Measurements from ENCODE around the gene SMIM35. TPM values are rescaled to one million over a fixed set of nuclear protein-coding genes. Genes with fewer than 3 reads are reported as not detected.
"Not testable (repeated sequence)": the region's sequence is repeated elsewhere in the genome, so short reads cannot be mapped to it uniquely, and the experiment has no call there.

The SMIM35 gene
- total RNA-seq, 1 donor: 0.21 TPM

DNA sequence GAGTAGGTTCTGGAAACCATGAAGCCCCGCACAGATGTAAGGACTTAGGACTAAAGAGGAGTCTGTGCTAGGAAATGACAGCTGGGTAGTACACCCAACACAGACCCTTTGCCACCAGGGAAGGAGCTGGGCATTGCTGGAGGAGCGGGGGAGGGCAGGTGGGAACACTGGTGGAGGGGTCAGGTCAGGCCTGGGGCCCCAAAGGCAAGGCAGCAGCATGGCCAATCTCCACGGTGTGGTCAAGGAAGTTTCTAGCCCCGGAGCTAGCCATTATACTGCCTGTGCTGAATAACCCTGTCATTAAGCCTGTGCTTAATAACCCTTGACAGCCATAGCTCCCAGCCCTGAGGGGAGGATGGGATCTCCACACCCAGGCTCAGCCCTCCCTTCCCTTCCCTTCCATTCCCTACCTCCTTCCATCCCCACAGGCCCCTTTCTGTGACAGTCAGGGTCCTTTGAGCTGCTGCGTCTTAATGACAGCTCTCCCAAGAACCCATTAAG lies 7.8 kb downstream of the SMIM35 start:
- peaks cover 49% of the 10 kb centered on the region for H3K4me1 ChIP-seq (ENCODE audit: insufficient read depth, low read length)
- H3K9me3 ChIP-seq (ENCODE audit: low read depth, low read length): no peaks in the 10 kb centered on the region
- H3K27me3 ChIP-seq (ENCODE audit: insufficient read depth, low read length): no peaks in the 10 kb centered on the region
- H3K4me3 ChIP-seq (ENCODE audit: low read length): no peak overlapping the region

DNA sequence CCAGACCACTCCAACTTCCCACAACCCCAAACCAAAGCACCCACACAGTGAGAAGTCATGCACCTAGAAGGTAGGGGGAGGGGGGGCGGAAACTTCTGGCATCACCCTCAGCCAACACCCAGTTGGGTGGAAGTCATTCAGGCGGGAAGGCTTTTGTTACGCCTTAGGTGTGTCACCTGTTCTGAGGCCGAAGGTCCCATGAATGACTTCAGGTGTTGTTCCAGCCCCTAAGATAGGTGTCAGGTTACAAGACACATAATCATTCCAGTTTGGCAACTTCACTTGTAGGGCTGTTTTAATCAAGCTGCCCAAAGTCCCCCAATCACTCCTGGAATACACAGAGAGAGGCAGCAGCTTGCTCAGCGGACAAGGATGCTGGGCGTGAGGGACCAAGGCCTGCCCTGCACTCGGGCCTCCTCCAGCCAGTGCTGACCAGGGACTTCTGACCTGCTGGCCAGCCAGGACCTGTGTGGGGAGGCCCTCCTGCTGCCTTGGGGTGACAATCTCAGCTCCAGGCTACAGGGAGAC lies 9.9 kb downstream of the SMIM35 start, which contains the start of gene TMPRSS4:
Gene TMPRSS4 (plus strand): TSS at position 325 of the 528 bp plus-strand sequence. CDS start 225 bp downstream, outside the sequence.
- Histone ChIP-seq H3K4me3 (ENCODE audit: low read length) (no peak within 1 kb of the TSS), H3K27me3 (ENCODE audit: insufficient read depth, low read length) (no peaks in the 10 kb centered on the region), H3K4me1 (ENCODE audit: insufficient read depth, low read length) (peaks cover 30% of the 10 kb centered on the region), H3K9me3 (ENCODE audit: low read depth, low read length) (no peaks in the 10 kb centered on the region)

DNA sequence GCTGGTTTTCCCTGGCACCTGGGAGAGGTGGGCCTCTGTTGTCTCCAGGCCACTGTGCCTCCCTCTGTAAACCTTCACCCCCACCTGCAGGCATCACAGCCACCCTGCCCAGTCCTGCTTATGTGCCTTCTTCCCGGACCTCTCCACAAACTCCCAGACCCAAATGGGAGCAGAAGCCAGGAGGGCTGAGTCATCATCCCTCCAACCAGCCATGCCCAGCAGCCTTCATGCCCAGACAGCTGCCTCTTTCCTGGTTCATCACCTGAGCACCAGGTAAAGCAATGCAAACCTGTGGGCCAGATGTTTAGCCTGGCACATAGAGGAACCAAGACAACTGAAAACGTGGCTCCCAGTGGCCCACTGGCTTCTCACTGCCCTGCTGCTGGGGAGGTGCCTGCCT lies 12.0 kb downstream of the SMIM35 start:
- peaks cover 15% of the 10 kb centered on the region for H3K4me1 ChIP-seq (ENCODE audit: insufficient read depth, low read length)
- no peak overlapping the region for H3K4me3 ChIP-seq (ENCODE audit: low read length)
- no peaks in the 10 kb centered on the region for H3K27me3 ChIP-seq (ENCODE audit: insufficient read depth, low read length)
- no peaks in the 10 kb centered on the region for H3K9me3 ChIP-seq (ENCODE audit: low read depth, low read length)

DNA sequence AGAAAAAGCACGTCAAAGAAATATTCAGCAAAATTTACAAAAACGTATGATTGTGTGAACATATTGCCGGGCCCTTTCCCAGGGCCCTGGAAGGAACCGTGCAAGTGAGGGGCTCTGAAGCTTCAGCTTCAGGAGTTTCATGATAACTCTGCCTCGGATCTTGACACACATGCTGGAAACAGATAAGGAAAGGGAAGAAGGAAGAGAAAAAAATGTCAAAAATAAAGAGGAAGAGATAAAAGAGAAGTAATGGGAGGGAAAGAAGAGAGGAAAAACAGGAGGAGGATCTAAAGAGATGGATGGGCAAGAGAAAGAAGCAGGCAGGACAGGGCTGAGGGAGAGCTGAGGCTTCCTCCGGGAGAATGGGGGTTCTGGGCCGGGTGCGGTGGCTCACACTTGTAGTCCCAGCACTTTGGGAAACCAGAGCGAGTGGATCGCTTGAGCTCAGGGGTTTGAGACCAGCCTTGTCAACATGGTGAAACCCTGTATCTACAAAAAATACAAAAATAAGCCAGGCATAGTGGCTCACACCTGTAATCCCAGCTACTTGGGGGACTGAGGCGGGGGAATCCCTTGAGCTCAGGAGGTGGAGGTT lies 12.6 kb downstream of the SMIM35 start:
- Histone ChIP-seq H3K4me3 (ENCODE audit: low read length) (no peak overlapping the region), H3K9me3 (ENCODE audit: low read depth, low read length) (no peaks in the 10 kb centered on the region), H3K27me3 (ENCODE audit: insufficient read depth, low read length) (no peaks in the 10 kb centered on the region), H3K4me1 (ENCODE audit: insufficient read depth, low read length) (peaks cover 15% of the 10 kb centered on the region)

GRCh38 chr11:118073554-118073953 lies 13.2 kb downstream of the SMIM35 start:
- Histone ChIP-seq H3K27me3 (ENCODE audit: insufficient read depth, low read length) (no peaks in the 10 kb centered on the region), H3K4me1 (ENCODE audit: insufficient read depth, low read length) (peaks cover 15% of the 10 kb centered on the region), H3K4me3 (ENCODE audit: low read length) (no peak overlapping the region), H3K9me3 (ENCODE audit: low read depth, low read length) (no peaks in the 10 kb centered on the region)

DNA sequence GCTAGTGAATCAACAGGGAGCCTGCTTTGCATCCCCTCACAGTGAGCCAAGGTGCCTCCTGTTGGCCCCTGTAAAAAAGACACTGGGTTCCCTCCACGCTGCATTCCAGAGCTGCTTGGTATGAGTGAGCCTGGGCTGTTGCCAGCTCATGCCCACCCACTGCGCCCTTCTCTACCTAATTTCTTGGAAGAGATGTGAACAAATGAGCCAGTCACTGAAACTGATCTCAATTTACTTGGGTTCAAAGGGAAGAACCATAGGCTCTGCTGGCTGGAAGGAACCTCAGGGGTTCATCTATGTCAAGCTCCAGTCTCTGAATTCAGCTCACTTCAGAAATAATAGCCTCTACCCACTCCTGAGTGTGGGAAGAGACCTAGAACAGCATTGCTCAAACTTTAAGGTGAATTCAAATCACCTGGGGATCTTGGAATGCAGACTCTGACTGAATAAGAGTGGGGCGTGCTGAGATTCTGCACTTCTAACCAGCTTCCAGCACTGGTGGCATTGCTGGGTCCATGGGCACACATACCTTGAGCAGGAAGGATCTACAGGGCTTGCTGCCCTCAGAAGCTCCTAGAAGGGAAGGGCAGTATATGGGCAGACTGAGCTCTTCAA lies 15.2 kb downstream of the SMIM35 start:
- Histone ChIP-seq H3K27me3 (ENCODE audit: insufficient read depth, low read length) (no peaks in the 10 kb centered on the region), H3K4me1 (ENCODE audit: insufficient read depth, low read length) (peaks cover 9% of the 10 kb centered on the region), H3K4me3 (ENCODE audit: low read length) (no peak overlapping the region), H3K9me3 (ENCODE audit: low read depth, low read length) (no peaks in the 10 kb centered on the region)

GRCh38 chr11:118068945-118069612 lies 17.7 kb downstream of the SMIM35 start:
- no peaks in the 10 kb centered on the region for H3K9me3 ChIP-seq (ENCODE audit: low read depth, low read length)
- H3K27me3 ChIP-seq (ENCODE audit: insufficient read depth, low read length): no peaks in the 10 kb centered on the region
- peaks cover 4% of the 10 kb centered on the region for H3K4me1 ChIP-seq (ENCODE audit: insufficient read depth, low read length)
- H3K4me3 ChIP-seq (ENCODE audit: low read length): no peak overlapping the region

- Histone ChIP-seq H3K9me3 (ENCODE audit: low read depth, low read length) (no peaks in the 10 kb centered on the region), H3K4me3 (ENCODE audit: low read length) (no peak overlapping the region), H3K27me3 (ENCODE audit: insufficient read depth, low read length) (no peaks in the 10 kb centered on the region), H3K4me1 (ENCODE audit: insufficient read depth, low read length) (no peaks in the 10 kb centered on the region)
Measured at GRCh38 chr11:118068206-118068944, 18.4 kb downstream of the SMIM35 start.

GRCh38 chr11:118067006-118067405 lies 19.8 kb downstream of the SMIM35 start:
- no peaks in the 10 kb centered on the region for H3K9me3 ChIP-seq (ENCODE audit: low read depth, low read length)
- H3K4me3 ChIP-seq (ENCODE audit: low read length): no peak overlapping the region
- H3K27me3 ChIP-seq (ENCODE audit: insufficient read depth, low read length): no peaks in the 10 kb centered on the region
- no peaks in the 10 kb centered on the region for H3K4me1 ChIP-seq (ENCODE audit: insufficient read depth, low read length)

DNA sequence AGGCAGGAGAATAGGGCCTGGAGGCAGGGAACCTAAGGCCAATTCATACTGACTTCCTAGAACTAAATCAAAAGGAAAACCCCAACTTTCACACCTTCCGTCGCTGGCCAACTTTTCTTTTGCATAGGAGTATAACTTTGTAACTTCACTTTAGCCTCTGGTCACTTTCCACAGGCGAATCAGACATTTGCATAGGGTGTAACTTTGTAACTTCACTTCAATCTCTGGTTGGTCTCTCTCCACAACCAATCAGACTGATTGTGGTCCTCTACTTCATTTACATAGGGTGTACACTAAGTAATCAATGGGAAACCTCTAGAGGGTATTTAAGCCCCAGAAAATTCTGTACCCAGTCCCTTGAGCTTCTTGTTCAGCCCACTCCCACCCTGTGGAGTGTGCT lies 21.4 kb downstream of the SMIM35 start:
- H3K27me3 ChIP-seq (ENCODE audit: insufficient read depth, low read length): no peaks in the 10 kb centered on the region
- H3K9me3 ChIP-seq (ENCODE audit: low read depth, low read length): no peaks in the 10 kb centered on the region
- H3K4me3 ChIP-seq (ENCODE audit: low read length): no peak overlapping the region
- no peaks in the 10 kb centered on the region for H3K4me1 ChIP-seq (ENCODE audit: insufficient read depth, low read length)

- Histone ChIP-seq H3K4me3 (ENCODE audit: low read length) (no peak overlapping the region), H3K27me3 (ENCODE audit: insufficient read depth, low read length) (no peaks in the 10 kb centered on the region), H3K4me1 (ENCODE audit: insufficient read depth, low read length) (no peaks in the 10 kb centered on the region)
Measured at GRCh38 chr11:118064956-118065355, 21.8 kb downstream of the SMIM35 start.

DNA sequence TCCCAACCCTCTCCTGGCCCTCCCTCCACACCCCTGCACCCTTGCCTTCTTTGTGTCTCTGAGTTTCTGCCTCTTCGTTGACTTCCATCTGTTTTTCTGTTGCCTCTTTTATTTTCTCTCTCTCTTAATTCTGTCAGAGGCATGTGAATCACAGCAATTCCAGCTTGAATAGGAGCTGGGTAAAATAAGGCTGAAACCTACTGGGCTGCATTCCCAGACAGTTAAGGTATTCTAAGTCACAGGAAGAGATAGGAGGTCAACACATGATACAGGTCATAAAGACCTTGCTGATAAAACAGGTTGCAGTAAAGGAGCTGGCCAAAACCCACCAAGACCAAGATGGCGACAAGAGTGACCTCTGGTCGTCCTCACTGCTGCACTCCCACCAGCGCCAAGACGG lies 24.1 kb downstream of the SMIM35 start:
- not testable (repeated sequence) for H3K9me3 ChIP-seq (ENCODE audit: low read depth, low read length); H3K4me1 ChIP-seq (ENCODE audit: insufficient read depth, low read length); H3K27me3 ChIP-seq (ENCODE audit: insufficient read depth, low read length); H3K4me3 ChIP-seq (ENCODE audit: low read length)

More at GRCh38 chr11:118064956-118065355, 21.8 kb downstream of the SMIM35 start:
- H3K9me3 ChIP-seq (ENCODE audit: low read depth, low read length): no peaks in the 10 kb centered on the region

- not testable (repeated sequence) for H3K27me3 ChIP-seq (ENCODE audit: insufficient read depth, low read length); H3K4me1 ChIP-seq (ENCODE audit: insufficient read depth, low read length); H3K4me3 ChIP-seq (ENCODE audit: low read length); H3K9me3 ChIP-seq (ENCODE audit: low read depth, low read length)
Measured at GRCh38 chr11:118062181-118062580, 24.6 kb downstream of the SMIM35 start.

GRCh38 chr11:118061586-118062125 lies 25.1 kb downstream of the SMIM35 start:
- H3K4me1 ChIP-seq (ENCODE audit: insufficient read depth, low read length): no peaks in the 10 kb centered on the region
- no peak overlapping the region for H3K4me3 ChIP-seq (ENCODE audit: low read length)
- H3K27me3 ChIP-seq (ENCODE audit: insufficient read depth, low read length): no peaks in the 10 kb centered on the region

More at GRCh38 chr11:118061586-118062125, 25.1 kb downstream of the SMIM35 start:
- H3K9me3 ChIP-seq (ENCODE audit: low read depth, low read length): no peaks in the 10 kb centered on the region

Measured in mononuclear cell (primary cell).